ENCODE results near the gene BUB1B.
A peak's percentile ranks its signal among the peaks of the same experiment; 100 is the strongest.

The BUB1B gene

DNA sequence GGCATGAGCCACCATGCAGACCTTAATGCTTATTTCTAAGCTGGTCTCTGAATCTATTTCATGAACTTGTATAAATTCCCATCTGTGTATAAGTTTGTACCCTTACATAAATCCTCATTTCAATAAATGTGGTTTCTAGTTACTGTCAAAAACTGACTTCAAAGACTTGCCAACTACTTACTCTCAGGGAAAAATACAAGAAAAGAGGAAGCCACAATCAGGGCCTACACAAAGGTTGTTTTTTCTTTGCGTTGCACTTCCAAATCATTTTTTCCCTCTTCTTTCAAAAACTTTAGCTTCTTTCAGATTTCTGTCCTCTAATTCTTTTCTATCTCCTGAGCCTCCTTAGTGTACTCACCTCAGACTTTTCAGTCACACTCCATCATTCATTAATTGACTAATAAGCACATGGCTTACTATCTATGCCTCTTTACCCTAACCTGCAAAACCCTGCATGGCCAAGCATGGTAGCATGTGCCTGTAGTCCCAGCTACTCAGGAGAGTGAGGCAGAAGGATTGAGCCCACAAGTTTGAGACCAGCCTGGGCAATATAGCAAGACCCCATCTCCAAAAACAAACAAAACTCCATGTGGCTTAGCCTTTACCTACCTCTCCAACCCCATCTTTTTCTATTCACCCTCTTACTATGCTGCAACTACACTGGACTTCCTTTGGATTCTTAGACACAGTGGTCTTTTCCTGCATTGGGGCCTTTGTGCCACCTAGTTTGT, 37.7 kb downstream of the BUB1B start:
- TF ChIP-seq CEBPB (IDR thresholded peaks at IDR 0.05) (no peak), YY1 (IDR thresholded peaks at IDR 0.05; ENCODE audit: low read depth) (no peak), CREB1 (IDR thresholded peaks at IDR 0.05; ENCODE audit: low read depth) (no peak), REST (IDR thresholded peaks at IDR 0.05; ENCODE audit: low read depth) (no peak), TEAD4 (IDR thresholded peaks at IDR 0.05) (no peak), EGR1 (IDR thresholded peaks at IDR 0.05) (no peak), USF1 (IDR thresholded peaks at IDR 0.05) (no peak), TAF1 (IDR thresholded peaks at IDR 0.05; ENCODE audit: low read depth) (no peak), NFIC (IDR thresholded peaks at IDR 0.05) (no peak), FOXM1 (IDR thresholded peaks at IDR 0.05; ENCODE audit: borderline replicate concordance, low read depth) (no peak), RAD21 (IDR thresholded peaks at IDR 0.05; ENCODE audit: low read depth) (no peak), MAX (IDR thresholded peaks at IDR 0.05) (no peak), ZBTB7A (IDR thresholded peaks at IDR 0.05; ENCODE audit: low read depth) (no peak), TCF12 (IDR thresholded peaks at IDR 0.05; ENCODE audit: low read depth) (no peak), EP300 (IDR thresholded peaks at IDR 0.05; ENCODE audit: borderline replicate concordance) (no peak)

GRCh38 chr15:40204100-40204499, 43.2 kb downstream of the BUB1B start:
- TF ChIP-seq NFIC (IDR thresholded peaks at IDR 0.05) (no peak), TAF1 (IDR thresholded peaks at IDR 0.05; ENCODE audit: low read depth) (no peak), CREB1 (IDR thresholded peaks at IDR 0.05; ENCODE audit: low read depth) (no peak), CEBPB (IDR thresholded peaks at IDR 0.05) (no peak), EP300 (IDR thresholded peaks at IDR 0.05; ENCODE audit: borderline replicate concordance) (no peak), EGR1 (IDR thresholded peaks at IDR 0.05) (no peak), USF1 (IDR thresholded peaks at IDR 0.05) (no peak), MAX (IDR thresholded peaks at IDR 0.05) (no peak), YY1 (IDR thresholded peaks at IDR 0.05; ENCODE audit: low read depth) (no peak), ZBTB7A (IDR thresholded peaks at IDR 0.05; ENCODE audit: low read depth) (no peak), RAD21 (IDR thresholded peaks at IDR 0.05; ENCODE audit: low read depth) (no peak), FOXM1 (IDR thresholded peaks at IDR 0.05; ENCODE audit: borderline replicate concordance, low read depth) (no peak), TCF12 (IDR thresholded peaks at IDR 0.05; ENCODE audit: low read depth) (no peak), REST (IDR thresholded peaks at IDR 0.05; ENCODE audit: low read depth) (no peak), TEAD4 (IDR thresholded peaks at IDR 0.05) (no peak)

GRCh38 chr15:40217166-40217824, 56.4 kb downstream of the BUB1B start:
- TF ChIP-seq TEAD4 (IDR thresholded peaks at IDR 0.05), result 0 out of 2 replicates have a peak, but pooled peaks have one; percentile 37
- TF ChIP-seq YY1 (IDR thresholded peaks at IDR 0.05; ENCODE audit: low read depth), result no peak
- TF ChIP-seq USF1 (IDR thresholded peaks at IDR 0.05), result no peak
- peak; percentile 80 for TF ChIP-seq RAD21 (IDR thresholded peaks at IDR 0.05; ENCODE audit: low read depth)

DNA sequence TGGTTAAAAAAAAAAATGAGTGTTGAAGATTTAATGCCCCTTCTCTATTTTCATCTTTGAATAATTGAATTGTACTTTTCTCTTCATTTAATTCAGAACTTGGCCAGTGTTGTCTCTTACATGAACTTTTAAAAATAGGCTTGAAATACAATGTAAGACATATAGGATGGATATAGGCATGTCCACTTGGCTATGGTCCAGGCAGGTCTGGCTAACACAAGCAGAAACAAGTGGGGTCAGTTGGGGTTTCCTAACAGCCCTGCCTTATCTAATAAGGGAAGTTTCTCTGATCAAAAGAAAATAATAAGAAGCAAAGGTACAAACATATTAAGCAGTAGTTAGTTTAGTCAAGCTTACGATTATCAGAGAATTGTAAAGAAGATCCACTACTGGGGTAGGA, 58.9 kb downstream of the BUB1B start:
- TF ChIP-seq MAX (IDR thresholded peaks at IDR 0.05), result no peak
- no peak for TF ChIP-seq EP300 (IDR thresholded peaks at IDR 0.05; ENCODE audit: borderline replicate concordance)
- TF ChIP-seq NFIC (IDR thresholded peaks at IDR 0.05), result no peak
- TF ChIP-seq YY1 (IDR thresholded peaks at IDR 0.05; ENCODE audit: low read depth), result no peak
- TF ChIP-seq USF1 (IDR thresholded peaks at IDR 0.05), result no peak
